Measurements from ENCODE around the gene LSM5. TPM values are rescaled to one million over a fixed set of nuclear protein-coding genes. Genes with fewer than 3 reads are reported as not detected.

LSM5 gene
- total and polyA plus RNA-seq, 9 of the 15 experiments (the other 6 are each of a cell fraction or from before 2014, with no cell fraction given), result 36.3 to 620 (median 186) TPM

DNA sequence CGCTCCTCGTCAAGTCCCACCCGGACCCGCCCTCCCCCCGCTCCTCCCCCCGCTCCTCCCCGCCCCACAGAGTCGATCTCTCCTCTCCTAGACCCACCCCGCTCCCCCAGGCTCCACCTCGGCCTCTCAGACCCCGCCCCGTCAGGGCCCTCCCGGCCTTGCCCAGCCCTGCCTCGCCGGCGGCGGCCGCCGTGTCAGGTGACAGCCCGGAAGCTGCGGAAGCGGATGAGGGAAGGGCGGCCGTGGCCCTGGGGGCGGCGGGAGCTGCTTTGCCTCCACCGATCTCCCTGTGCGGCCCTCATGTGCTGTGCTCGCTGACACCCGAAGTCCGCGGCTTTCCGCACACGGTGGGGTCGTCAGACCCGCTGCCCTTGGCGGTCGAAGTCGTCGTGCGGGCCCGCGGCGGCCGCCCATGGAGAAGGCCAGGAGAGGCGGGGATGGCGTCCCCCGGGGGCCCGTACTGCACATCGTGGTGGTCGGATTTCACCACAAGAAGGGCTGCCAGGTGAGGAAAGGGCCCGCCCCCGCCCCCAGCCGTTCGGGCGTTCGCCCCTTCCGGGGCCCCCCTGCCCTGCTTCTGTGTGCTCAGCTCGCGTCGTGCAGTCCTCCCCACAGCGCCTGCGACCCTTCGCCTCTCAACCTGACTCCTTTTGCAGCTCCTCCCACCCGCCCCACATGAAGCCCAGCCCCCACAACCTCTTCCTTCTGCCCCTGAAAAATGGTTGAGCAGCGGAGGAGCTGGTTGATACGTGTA, 5.3 kb upstream of the LSM5 start, which contains the start of gene AVL9 (continued):
- TF ChIP-seq, protein P1, sequence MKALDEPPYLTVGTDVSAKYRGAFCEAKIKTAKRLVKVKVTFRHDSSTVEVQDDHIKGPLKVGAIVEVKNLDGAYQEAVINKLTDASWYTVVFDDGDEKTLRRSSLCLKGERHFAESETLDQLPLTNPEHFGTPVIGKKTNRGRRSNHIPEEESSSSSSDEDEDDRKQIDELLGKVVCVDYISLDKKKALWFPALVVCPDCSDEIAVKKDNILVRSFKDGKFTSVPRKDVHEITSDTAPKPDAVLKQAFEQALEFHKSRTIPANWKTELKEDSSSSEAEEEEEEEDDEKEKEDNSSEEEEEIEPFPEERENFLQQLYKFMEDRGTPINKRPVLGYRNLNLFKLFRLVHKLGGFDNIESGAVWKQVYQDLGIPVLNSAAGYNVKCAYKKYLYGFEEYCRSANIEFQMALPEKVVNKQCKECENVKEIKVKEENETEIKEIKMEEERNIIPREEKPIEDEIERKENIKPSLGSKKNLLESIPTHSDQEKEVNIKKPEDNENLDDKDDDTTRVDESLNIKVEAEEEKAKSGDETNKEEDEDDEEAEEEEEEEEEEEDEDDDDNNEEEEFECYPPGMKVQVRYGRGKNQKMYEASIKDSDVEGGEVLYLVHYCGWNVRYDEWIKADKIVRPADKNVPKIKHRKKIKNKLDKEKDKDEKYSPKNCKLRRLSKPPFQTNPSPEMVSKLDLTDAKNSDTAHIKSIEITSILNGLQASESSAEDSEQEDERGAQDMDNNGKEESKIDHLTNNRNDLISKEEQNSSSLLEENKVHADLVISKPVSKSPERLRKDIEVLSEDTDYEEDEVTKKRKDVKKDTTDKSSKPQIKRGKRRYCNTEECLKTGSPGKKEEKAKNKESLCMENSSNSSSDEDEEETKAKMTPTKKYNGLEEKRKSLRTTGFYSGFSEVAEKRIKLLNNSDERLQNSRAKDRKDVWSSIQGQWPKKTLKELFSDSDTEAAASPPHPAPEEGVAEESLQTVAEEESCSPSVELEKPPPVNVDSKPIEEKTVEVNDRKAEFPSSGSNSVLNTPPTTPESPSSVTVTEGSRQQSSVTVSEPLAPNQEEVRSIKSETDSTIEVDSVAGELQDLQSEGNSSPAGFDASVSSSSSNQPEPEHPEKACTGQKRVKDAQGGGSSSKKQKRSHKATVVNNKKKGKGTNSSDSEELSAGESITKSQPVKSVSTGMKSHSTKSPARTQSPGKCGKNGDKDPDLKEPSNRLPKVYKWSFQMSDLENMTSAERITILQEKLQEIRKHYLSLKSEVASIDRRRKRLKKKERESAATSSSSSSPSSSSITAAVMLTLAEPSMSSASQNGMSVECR (CRISPR knock-in tag; IDR thresholded peaks at IDR 0.05), result no peak; the same call in 1 of the 2 replicates
- TF ChIP-seq, protein P2, sequence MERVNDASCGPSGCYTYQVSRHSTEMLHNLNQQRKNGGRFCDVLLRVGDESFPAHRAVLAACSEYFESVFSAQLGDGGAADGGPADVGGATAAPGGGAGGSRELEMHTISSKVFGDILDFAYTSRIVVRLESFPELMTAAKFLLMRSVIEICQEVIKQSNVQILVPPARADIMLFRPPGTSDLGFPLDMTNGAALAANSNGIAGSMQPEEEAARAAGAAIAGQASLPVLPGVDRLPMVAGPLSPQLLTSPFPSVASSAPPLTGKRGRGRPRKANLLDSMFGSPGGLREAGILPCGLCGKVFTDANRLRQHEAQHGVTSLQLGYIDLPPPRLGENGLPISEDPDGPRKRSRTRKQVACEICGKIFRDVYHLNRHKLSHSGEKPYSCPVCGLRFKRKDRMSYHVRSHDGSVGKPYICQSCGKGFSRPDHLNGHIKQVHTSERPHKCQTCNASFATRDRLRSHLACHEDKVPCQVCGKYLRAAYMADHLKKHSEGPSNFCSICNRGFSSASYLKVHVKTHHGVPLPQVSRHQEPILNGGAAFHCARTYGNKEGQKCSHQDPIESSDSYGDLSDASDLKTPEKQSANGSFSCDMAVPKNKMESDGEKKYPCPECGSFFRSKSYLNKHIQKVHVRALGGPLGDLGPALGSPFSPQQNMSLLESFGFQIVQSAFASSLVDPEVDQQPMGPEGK (CRISPR knock-in tag; IDR thresholded peaks at IDR 0.05; ENCODE audit: borderline replicate concordance), result no peak
- TF ChIP-seq ZBED1 (IDR thresholded peaks at IDR 0.05) (no peak), CHD4 (IDR thresholded peaks at IDR 0.05; ENCODE audit: insufficient read depth, insufficient replicate concordance, low read depth, low read length, poor library complexity, severe bottlenecking) (no peak), ZC3H11A (IDR thresholded peaks at IDR 0.05; ENCODE audit: low read depth, low read length) (no peak), ZZZ3 (IDR thresholded peaks at IDR 0.05) (no peak), MAZ (CRISPR knock-in tag; conservative IDR thresholded peaks at IDR 0.05 in 1 of 2, IDR thresholded peaks at IDR 0.05 in 1 of 2) (peak; percentile 83 to 91; a peak in 3 of 4 replicates), ZNF124 (CRISPR knock-in tag; IDR thresholded peaks at IDR 0.05) (no peak), HNRNPL (IDR thresholded peaks at IDR 0.05; ENCODE audit: low read depth, low read length) (no peak), MEF2A (IDR thresholded peaks at IDR 0.05; ENCODE audit: control insufficient read depth, low read depth, low read length) (no peak), KHSRP (IDR thresholded peaks at IDR 0.05) (no peak), KDM1A (IDR thresholded peaks at IDR 0.05) (no peak)
- TF ChIP-seq, protein P3, sequence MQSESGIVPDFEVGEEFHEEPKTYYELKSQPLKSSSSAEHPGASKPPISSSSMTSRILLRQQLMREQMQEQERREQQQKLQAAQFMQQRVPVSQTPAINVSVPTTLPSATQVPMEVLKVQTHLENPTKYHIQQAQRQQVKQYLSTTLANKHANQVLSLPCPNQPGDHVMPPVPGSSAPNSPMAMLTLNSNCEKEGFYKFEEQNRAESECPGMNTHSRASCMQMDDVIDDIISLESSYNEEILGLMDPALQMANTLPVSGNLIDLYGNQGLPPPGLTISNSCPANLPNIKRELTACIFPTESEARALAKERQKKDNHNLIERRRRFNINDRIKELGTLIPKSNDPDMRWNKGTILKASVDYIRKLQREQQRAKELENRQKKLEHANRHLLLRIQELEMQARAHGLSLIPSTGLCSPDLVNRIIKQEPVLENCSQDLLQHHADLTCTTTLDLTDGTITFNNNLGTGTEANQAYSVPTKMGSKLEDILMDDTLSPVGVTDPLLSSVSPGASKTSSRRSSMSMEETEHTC (IDR thresholded peaks at IDR 0.05), result peak; percentile 89
- TF ChIP-seq, protein P4, sequence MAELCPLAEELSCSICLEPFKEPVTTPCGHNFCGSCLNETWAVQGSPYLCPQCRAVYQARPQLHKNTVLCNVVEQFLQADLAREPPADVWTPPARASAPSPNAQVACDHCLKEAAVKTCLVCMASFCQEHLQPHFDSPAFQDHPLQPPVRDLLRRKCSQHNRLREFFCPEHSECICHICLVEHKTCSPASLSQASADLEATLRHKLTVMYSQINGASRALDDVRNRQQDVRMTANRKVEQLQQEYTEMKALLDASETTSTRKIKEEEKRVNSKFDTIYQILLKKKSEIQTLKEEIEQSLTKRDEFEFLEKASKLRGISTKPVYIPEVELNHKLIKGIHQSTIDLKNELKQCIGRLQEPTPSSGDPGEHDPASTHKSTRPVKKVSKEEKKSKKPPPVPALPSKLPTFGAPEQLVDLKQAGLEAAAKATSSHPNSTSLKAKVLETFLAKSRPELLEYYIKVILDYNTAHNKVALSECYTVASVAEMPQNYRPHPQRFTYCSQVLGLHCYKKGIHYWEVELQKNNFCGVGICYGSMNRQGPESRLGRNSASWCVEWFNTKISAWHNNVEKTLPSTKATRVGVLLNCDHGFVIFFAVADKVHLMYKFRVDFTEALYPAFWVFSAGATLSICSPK (IDR thresholded peaks at IDR 0.05; ENCODE audit: borderline replicate concordance), result no peak

Data from K562 (cell line).